SK-N-SH treated with all-trans-retinoic acid at 6 μM for 48 hours (cell line): ENCODE measurements around the gene ST3GAL6.

Source experiments
- ATAC-seq: fragments of 200-7000 bp; cut with Tn5 transposase; 3 replicates; pipeline ENCODE4 v1.9.1; 2020; ENCODE audit warnings: mild to moderate bottlenecking, moderate library complexity
- ARNTL ChIP-seq: fragments of 450-650 bp; formaldehyde crosslinking; IDR thresholded peaks from 2 replicates; pipeline ENCODE4 v1.5.0; 2020; ENCODE audit warnings: low read depth, mild to moderate bottlenecking, moderate library complexity, borderline replicate concordance
- GLIS3 ChIP-seq: fragments of 250-450 bp; sonication (Bioruptor Pico); IDR thresholded peaks from 2 replicates; pipeline ENCODE4 v1.5.0; 2020; ENCODE audit warnings: mild to moderate bottlenecking, moderate library complexity
- ISL1 ChIP-seq: fragments of 250-450 bp; sonication (Bioruptor Pico); IDR thresholded peaks from 2 replicates; pipeline ENCODE4 v2.1.2; 2022; ENCODE audit warnings: mild to moderate bottlenecking, moderate library complexity
- OSR1 ChIP-seq: fragments of 250-450 bp; sonication (Bioruptor Pico); IDR thresholded peaks from 2 replicates; pipeline ENCODE4 v1.8.0; 2022; ENCODE audit warnings: moderate library complexity, mild to moderate bottlenecking, inconsistent platforms
- PPARA ChIP-seq: fragments of 250-450 bp; sonication (Bioruptor Pico); IDR thresholded peaks from 2 replicates; pipeline ENCODE4 v1.5.0; 2020; ENCODE audit warnings: mild to moderate bottlenecking, borderline replicate concordance
- RARB ChIP-seq: fragments of 250-450 bp; sonication (Bioruptor Pico); IDR thresholded peaks from 2 replicates; pipeline ENCODE4 v1.8.0; 2021; ENCODE audit warnings: mild to moderate bottlenecking, moderate library complexity
- TCF4 ChIP-seq: fragments of 250-450 bp; sonication (Bioruptor Pico); IDR thresholded peaks from 2 replicates; pipeline ENCODE4 v1.8.0; 2021; ENCODE audit warnings: mild to moderate bottlenecking, moderate library complexity, borderline replicate concordance
- ZC3H10 ChIP-seq: fragments of 250-450 bp; sonication (Bioruptor Pico); IDR thresholded peaks from 2 replicates; pipeline ENCODE4 v1.5.1; 2021; ENCODE audit warnings: mild to moderate bottlenecking, moderate library complexity
- ZFP30 ChIP-seq: fragments of 450-650 bp; formaldehyde crosslinking; IDR thresholded peaks from 2 replicates; pipeline ENCODE4 v1.5.0; 2022; ENCODE audit warnings: mild to moderate bottlenecking, moderate library complexity
- ZNF70 ChIP-seq: fragments of 450-650 bp; formaldehyde crosslinking; IDR thresholded peaks from 2 replicates; pipeline ENCODE4 v1.5.0; 2020; ENCODE audit warnings: mild to moderate bottlenecking, moderate library complexity
- ZNF8 ChIP-seq: fragments of 450-650 bp; formaldehyde crosslinking; IDR thresholded peaks from 2 replicates; pipeline ENCODE4 v1.5.0; 2020; ENCODE audit warnings: mild to moderate bottlenecking, moderate library complexity
- TF ChIP-seq, protein P1 (sequence below): fragments of 250-450 bp; sonication (Bioruptor Pico); IDR thresholded peaks from 2 replicates; pipeline ENCODE4 v1.5.0; 2020; ENCODE audit warnings: mild to moderate bottlenecking, moderate library complexity
- TF ChIP-seq, protein P2 (sequence below): fragments of 250-450 bp; sonication (Bioruptor Pico); IDR thresholded peaks from 2 replicates; pipeline ENCODE4 v1.5.1; 2021; ENCODE audit warnings: mild to moderate bottlenecking, moderate library complexity
- TF ChIP-seq, protein P3 (sequence below): fragments of 250-450 bp; sonication (Bioruptor Pico); IDR thresholded peaks from 2 replicates; pipeline ENCODE4 v1.5.1; 2020; ENCODE audit warnings: low read depth, mild to moderate bottlenecking, moderate library complexity

ST3GAL6 gene

DNA sequence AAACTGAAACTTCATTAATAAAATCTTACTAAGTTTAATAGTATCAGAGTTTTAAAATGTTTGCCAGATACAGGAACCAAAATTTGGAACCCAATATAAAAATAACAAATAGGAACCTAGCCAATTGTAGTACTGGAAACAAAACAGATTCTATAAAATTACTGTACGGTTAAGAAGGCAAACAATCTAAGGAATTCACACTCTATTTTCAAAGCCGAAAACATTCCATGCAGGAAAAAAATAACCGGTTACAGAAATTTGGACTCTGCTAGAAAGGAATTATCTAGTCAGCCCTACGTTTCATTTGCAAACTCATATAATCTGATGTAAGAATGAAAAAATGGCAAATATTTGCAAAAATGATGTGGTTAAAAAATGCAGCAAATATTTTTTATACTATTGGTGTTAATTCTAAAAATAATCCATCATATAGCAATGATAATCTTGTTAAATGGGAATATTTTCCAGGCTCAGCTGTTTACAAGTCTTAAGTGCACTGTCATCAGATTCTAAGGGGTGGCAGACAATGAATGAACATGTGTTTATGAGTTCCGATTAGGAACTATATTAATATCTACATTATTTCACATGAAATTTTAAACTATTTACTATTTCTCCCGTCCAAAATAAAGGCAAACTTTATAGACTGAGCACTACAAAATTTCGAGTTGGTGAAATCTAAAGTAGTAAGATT, 80.3 kb downstream of the ST3GAL6 start:
- peak; percentile 36; the same call in 2 of the 3 replicates for ATAC-seq
- no peak for TF ChIP-seq ZC3H10 (CRISPR knock-in tag)
- TF ChIP-seq OSR1 (CRISPR knock-in tag), result no peak
- no peak for TF ChIP-seq GLIS3 (CRISPR knock-in tag)
- TF ChIP-seq, protein P1, sequence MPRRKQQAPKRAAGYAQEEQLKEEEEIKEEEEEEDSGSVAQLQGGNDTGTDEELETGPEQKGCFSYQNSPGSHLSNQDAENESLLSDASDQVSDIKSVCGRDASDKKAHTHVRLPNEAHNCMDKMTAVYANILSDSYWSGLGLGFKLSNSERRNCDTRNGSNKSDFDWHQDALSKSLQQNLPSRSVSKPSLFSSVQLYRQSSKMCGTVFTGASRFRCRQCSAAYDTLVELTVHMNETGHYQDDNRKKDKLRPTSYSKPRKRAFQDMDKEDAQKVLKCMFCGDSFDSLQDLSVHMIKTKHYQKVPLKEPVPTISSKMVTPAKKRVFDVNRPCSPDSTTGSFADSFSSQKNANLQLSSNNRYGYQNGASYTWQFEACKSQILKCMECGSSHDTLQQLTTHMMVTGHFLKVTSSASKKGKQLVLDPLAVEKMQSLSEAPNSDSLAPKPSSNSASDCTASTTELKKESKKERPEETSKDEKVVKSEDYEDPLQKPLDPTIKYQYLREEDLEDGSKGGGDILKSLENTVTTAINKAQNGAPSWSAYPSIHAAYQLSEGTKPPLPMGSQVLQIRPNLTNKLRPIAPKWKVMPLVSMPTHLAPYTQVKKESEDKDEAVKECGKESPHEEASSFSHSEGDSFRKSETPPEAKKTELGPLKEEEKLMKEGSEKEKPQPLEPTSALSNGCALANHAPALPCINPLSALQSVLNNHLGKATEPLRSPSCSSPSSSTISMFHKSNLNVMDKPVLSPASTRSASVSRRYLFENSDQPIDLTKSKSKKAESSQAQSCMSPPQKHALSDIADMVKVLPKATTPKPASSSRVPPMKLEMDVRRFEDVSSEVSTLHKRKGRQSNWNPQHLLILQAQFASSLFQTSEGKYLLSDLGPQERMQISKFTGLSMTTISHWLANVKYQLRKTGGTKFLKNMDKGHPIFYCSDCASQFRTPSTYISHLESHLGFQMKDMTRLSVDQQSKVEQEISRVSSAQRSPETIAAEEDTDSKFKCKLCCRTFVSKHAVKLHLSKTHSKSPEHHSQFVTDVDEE (CRISPR knock-in tag), result no peak
- no peak for TF ChIP-seq ZNF8 (CRISPR knock-in tag)
- TF ChIP-seq, protein P2, sequence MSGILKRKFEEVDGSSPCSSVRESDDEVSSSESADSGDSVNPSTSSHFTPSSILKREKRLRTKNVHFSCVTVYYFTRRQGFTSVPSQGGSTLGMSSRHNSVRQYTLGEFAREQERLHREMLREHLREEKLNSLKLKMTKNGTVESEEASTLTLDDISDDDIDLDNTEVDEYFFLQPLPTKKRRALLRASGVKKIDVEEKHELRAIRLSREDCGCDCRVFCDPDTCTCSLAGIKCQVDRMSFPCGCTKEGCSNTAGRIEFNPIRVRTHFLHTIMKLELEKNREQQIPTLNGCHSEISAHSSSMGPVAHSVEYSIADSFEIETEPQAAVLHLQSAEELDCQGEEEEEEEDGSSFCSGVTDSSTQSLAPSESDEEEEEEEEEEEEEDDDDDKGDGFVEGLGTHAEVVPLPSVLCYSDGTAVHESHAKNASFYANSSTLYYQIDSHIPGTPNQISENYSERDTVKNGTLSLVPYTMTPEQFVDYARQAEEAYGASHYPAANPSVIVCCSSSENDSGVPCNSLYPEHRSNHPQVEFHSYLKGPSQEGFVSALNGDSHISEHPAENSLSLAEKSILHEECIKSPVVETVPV (CRISPR knock-in tag), result no peak
- TF ChIP-seq PPARA (CRISPR knock-in tag), result no peak
- TF ChIP-seq, protein P3, sequence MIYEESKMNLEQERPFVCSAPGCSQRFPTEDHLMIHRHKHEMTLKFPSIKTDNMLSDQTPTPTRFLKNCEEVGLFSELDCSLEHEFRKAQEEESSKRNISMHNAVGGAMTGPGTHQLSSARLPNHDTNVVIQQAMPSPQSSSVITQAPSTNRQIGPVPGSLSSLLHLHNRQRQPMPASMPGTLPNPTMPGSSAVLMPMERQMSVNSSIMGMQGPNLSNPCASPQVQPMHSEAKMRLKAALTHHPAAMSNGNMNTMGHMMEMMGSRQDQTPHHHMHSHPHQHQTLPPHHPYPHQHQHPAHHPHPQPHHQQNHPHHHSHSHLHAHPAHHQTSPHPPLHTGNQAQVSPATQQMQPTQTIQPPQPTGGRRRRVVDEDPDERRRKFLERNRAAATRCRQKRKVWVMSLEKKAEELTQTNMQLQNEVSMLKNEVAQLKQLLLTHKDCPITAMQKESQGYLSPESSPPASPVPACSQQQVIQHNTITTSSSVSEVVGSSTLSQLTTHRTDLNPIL, result no peak
- no peak for TF ChIP-seq ARNTL (CRISPR knock-in tag)
- TF ChIP-seq TCF4, result no peak
- TF ChIP-seq ZNF70 (CRISPR knock-in tag), result no peak
- no peak for TF ChIP-seq ZFP30 (CRISPR knock-in tag)
- no peak for TF ChIP-seq ISL1
- no peak for TF ChIP-seq RARB (CRISPR knock-in tag)
- TF ChIP-seq, all 23 proteins: peak for 0
